Testis (tissue), 3 donors: Measurements from ENCODE around the gene RIPOR2. TPM values are rescaled to one million over a fixed set of nuclear protein-coding genes. Genes with fewer than 3 reads are reported as not detected.

ENCODE experiments used
- DNase-seq: peaks from one replicate; pipeline ENCODE4 v3.0.0-alpha.2; 2019
- H3K27ac ChIP-seq, 2 donors: fragments of 200-600 bp; sonication (generic); one replicate each; pipeline ENCODE4 v1.5.1; 2019
- H3K27me3 ChIP-seq: fragments of 200-600 bp; sonication (generic); one replicate; pipeline ENCODE4 v1.5.1; 2019
- H3K36me3 ChIP-seq: fragments of 200-600 bp; sonication (generic); one replicate; pipeline ENCODE4 v1.5.1; 2017; ENCODE audit warnings: low read depth; ENCODE audit errors: missing control alignments
- H3K4me1 ChIP-seq: fragments of 200-600 bp; sonication (generic); one replicate; pipeline ENCODE4 v1.5.1; 2019
- H3K4me3 ChIP-seq, 2 donors: fragments of 200-600 bp; sonication (generic); one replicate each; pipeline ENCODE4 v1.5.1; 2017 to 2019
- H3K9me3 ChIP-seq: fragments of 200-600 bp; sonication (generic); one replicate; pipeline ENCODE4 v1.5.1; 2017
- POLR2A ChIP-seq: fragments of 450-650 bp; IDR thresholded peaks from one replicate; pipeline ENCODE4 v1.6.1; 2017; ENCODE audit warnings: antibody characterized with exemption, mild to moderate bottlenecking, moderate library complexity
- WGBS, 2 donors: methylation state at CpG; one replicate each; pipeline ENCODE4 v1.1.5; 2018; 5-methylcytosine and 5-hydroxymethylcytosine counted together
- intact Hi-C: fragments of 100-400 bp; cut with DNase I; formaldehyde crosslinking; loops from one replicate; pipeline ENCODE4 v1.15.1; 2023; ENCODE audit warnings: low total_unique reads
- polyA plus RNA-seq: library from polyadenylated mRNA; stranded (reverse); fragments of 350-450 nt; fragmentation: Illumina TruSeq; extraction: RNeasy Lipid Tissue Mini Kit (QIAGEN cat#74804); gene quantifications from one replicate; pipeline ENCODE4 v1.2.3, GENCODE V29; 2014; ENCODE audit warnings: low read depth, low replicate concordance; ENCODE audit not compliant: insufficient read depth
- total RNA-seq, 2 donors: library from RNA; depleted of rRNA; stranded (reverse); fragments of >200 nt; gene quantifications; one replicate each; pipeline ENCODE4 v1.2.3, GENCODE V29; 2016
- TF ChIP-seq, protein P1 (sequence below), 3 experiments: fragments of 450-650 bp in 2 of 3; fragments of 200-600 bp in 1 of 3; sonication (generic) in 1 of 3; IDR thresholded peaks; one replicate each; pipeline ENCODE4 v1.5.1; 2016 to 2019; ENCODE audit warnings: antibody characterized with exemption in 3 of 3, mild to moderate bottlenecking in 2 of 3, moderate library complexity in 1 of 3

The RIPOR2 gene
- total and polyA plus RNA-seq, 3 donors from 2014 or later, result 3.7 to 15.1 (median 10.0) TPM

DNA sequence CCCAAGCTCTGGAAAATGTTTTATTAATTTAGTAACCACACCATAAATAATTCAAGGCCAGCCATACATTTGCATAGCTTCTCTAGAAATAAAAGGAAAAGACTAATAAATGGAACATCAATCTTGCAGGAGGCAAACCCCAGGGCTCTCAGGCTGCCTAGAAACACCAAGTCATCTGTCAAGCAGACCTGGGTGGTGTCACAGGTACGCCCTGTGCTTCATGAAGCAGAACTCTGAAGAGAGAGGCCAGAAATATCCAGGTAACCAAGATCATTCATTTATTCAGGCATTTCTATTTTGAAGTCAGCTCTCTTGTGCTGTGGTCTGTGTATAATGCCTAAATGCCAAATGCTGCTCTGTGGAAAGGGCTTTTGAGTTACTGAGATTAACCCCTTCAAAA, 91.7 kb downstream of the RIPOR2 start:
- H3K27ac ChIP-seq, result no peak overlapping the region
- H3K36me3 ChIP-seq, result no peaks in the 10 kb centered on the region
- no peak overlapping the region for H3K4me3 ChIP-seq
- no peaks in the 10 kb centered on the region for H3K9me3 ChIP-seq
- TF ChIP-seq POLR2A, result no peak
- TF ChIP-seq, protein P1, sequence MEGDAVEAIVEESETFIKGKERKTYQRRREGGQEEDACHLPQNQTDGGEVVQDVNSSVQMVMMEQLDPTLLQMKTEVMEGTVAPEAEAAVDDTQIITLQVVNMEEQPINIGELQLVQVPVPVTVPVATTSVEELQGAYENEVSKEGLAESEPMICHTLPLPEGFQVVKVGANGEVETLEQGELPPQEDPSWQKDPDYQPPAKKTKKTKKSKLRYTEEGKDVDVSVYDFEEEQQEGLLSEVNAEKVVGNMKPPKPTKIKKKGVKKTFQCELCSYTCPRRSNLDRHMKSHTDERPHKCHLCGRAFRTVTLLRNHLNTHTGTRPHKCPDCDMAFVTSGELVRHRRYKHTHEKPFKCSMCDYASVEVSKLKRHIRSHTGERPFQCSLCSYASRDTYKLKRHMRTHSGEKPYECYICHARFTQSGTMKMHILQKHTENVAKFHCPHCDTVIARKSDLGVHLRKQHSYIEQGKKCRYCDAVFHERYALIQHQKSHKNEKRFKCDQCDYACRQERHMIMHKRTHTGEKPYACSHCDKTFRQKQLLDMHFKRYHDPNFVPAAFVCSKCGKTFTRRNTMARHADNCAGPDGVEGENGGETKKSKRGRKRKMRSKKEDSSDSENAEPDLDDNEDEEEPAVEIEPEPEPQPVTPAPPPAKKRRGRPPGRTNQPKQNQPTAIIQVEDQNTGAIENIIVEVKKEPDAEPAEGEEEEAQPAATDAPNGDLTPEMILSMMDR (IDR thresholded peaks at IDR 0.05), result no peak
- intact Hi-C loops, result no loop called here
- no peaks in the 10 kb centered on the region for H3K27me3 ChIP-seq
- WGBS, 2 donors, result 100% methylated on average over 1 of the region's 1 CpG
- no peak for DNase-seq
- H3K4me1 ChIP-seq, result no peaks in the 10 kb centered on the region

DNA sequence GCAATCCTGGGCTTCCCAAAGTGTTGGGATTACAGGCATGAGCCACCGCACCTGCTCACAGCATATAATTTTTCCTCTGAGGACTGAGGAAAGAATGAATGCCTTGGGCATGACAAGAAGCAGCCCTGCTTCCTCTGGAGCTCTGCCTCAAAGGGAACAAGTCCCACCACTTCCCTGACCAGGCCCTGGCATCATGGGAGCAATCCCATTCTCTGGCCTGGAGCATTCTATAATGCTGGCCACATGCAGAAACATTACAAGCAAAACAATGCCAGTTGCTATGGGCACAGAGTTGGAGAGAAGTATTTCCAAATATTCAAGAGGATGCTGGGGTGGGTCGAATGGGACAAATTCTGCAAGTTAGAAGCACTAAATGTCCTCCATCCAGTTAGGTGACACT, 95.6 kb downstream of the RIPOR2 start:
- H3K9me3 ChIP-seq, result no peaks in the 10 kb centered on the region
- DNase-seq, result no peak
- 89 to 93% methylated on average over 2 of the region's 2 CpGs for WGBS, 2 donors
- no peaks in the 10 kb centered on the region for H3K27me3 ChIP-seq
- H3K4me1 ChIP-seq, result peaks cover 15% of the 10 kb centered on the region
- TF ChIP-seq POLR2A, result no peak
- TF ChIP-seq, protein P1 (IDR thresholded peaks at IDR 0.05), result no peak
- H3K27ac ChIP-seq, result no peak overlapping the region
- no peak overlapping the region for H3K4me3 ChIP-seq
- H3K36me3 ChIP-seq, result no peaks in the 10 kb centered on the region
- intact Hi-C loops, result no loop called here

DNA sequence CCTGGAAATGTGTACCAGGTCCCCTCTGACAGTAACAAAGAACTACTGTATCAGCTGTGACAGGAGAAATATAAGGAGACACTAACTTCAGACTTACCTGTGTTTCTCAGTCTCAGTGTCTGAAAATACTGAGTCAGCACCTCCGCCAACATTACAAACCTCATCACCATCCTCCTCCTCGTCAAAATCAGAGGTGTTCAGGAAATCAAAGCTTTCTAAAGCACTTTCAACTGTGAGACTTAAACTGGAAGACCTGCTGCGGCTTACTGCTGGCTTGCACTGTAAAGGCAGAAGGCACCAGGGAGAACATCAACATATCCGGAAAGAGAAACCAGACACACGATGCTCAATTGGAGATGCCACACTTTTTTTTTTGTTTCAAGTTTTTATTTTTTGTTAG, 96.8 kb downstream of the RIPOR2 start:
- no peak for DNase-seq
- H3K4me3 ChIP-seq, result no peak overlapping the region
- H3K9me3 ChIP-seq, result no peaks in the 10 kb centered on the region
- intact Hi-C loops, result no loop called here
- no peak overlapping the region for H3K27ac ChIP-seq
- H3K36me3 ChIP-seq, result no peaks in the 10 kb centered on the region
- H3K27me3 ChIP-seq, result no peaks in the 10 kb centered on the region
- TF ChIP-seq POLR2A, result no peak
- TF ChIP-seq, protein P1 (IDR thresholded peaks at IDR 0.05), result no peak
- 90 to 91% methylated on average over 5 of the region's 5 CpGs for WGBS, 2 donors
- peaks cover 27% of the 10 kb centered on the region for H3K4me1 ChIP-seq

DNA sequence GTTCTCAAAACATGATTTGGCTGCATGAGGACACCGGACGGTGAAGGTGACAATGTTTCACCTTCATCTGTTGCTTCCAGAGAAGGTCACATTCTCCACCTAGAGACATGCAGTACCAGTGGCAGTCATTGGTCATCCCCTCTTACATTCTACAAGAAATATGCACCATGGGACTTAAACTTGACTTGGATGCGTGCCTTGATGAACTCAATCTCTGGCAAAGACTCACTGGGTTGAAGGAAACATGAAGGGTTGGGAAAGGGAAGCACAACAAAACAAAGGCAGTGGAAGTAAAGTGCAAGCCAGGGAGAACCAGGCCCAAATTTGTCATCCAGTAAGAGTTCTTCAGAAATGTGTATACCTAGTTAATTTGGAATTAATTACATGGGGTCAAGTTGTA, 97.7 kb downstream of the RIPOR2 start:
- 72 to 91% methylated on average over 3 of the region's 3 CpGs for WGBS, 2 donors
- TF ChIP-seq POLR2A, result no peak
- TF ChIP-seq, protein P1 (IDR thresholded peaks at IDR 0.05), result no peak
- H3K36me3 ChIP-seq, result no peaks in the 10 kb centered on the region
- no peak overlapping the region for H3K4me3 ChIP-seq
- peaks cover 27% of the 10 kb centered on the region for H3K4me1 ChIP-seq
- no peak overlapping the region for H3K27ac ChIP-seq
- H3K27me3 ChIP-seq, result no peaks in the 10 kb centered on the region
- intact Hi-C loops, result no loop called here
- H3K9me3 ChIP-seq, result no peaks in the 10 kb centered on the region
- DNase-seq, result no peak

DNA sequence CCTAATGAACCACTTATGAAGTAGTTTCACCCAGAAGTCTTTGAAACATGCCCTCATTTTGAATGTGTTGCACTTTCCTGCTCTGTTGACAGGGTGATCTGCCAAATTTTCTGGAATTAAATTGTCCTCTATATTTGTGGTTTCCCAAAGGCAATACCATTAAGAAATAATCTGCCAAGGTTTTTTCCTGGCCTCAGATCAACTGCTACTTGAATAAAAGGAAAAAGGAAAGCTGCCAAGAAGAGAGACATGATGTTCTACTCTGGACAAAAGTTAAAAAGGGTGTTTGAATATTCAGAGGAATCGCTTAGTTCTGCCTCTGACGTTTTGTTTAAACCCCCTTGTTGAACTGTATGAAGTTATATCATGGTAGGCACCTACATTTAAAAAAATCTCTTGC, 99.7 kb downstream of the RIPOR2 start:
- Histone ChIP-seq H3K4me3 (no peak overlapping the region), H3K4me1 (peaks cover 41% of the 10 kb centered on the region), H3K9me3 (no peaks in the 10 kb centered on the region), H3K27me3 (no peaks in the 10 kb centered on the region), H3K36me3 (no peaks in the 10 kb centered on the region), H3K27ac (peak overlapping the region; percentile 38 to 67)
- WGBS, 2 donors, result 29 to 41% methylated on average over 2 of the region's 2 CpGs
- intact Hi-C loops, result no loop called here
- DNase-seq, result no peak
- TF ChIP-seq, protein P1 (IDR thresholded peaks at IDR 0.05), result no peak
- no peak for TF ChIP-seq POLR2A
